GM12873 (cell line): ENCODE measurements around the gene RFC5.

Experiments used
- TF ChIP-seq, protein P1 (sequence below): IDR thresholded peaks from 2 replicates; pipeline ENCODE4 v1.5.1; 2012; ENCODE audit warnings: low read depth, mild to moderate bottlenecking, moderate library complexity, low read length, control low read depth; ENCODE audit not compliant: insufficient read depth; ENCODE audit errors: missing control alignments

The RFC5 gene

DNA sequence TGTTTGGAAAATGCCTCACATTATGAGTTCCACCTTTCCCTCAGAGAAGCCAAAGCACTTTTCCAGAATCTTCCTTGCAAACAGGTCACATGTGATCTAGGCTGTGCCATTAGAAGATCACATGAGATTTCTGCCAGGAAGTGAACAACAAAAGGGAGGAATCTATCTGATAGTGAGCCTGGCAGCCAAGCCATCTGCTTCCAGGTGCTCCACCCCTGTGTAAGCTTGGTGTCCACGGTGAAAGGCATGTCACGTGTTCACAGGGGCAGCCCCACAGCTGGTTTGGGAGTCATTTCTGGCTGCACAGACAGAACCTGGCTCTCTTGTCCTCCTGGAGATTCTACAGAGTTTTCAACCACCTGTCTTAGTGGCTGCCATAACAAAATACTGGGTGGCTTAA lies 44.2 kb upstream of the RFC5 start:
- TF ChIP-seq, protein P1, sequence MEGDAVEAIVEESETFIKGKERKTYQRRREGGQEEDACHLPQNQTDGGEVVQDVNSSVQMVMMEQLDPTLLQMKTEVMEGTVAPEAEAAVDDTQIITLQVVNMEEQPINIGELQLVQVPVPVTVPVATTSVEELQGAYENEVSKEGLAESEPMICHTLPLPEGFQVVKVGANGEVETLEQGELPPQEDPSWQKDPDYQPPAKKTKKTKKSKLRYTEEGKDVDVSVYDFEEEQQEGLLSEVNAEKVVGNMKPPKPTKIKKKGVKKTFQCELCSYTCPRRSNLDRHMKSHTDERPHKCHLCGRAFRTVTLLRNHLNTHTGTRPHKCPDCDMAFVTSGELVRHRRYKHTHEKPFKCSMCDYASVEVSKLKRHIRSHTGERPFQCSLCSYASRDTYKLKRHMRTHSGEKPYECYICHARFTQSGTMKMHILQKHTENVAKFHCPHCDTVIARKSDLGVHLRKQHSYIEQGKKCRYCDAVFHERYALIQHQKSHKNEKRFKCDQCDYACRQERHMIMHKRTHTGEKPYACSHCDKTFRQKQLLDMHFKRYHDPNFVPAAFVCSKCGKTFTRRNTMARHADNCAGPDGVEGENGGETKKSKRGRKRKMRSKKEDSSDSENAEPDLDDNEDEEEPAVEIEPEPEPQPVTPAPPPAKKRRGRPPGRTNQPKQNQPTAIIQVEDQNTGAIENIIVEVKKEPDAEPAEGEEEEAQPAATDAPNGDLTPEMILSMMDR: no peak

DNA sequence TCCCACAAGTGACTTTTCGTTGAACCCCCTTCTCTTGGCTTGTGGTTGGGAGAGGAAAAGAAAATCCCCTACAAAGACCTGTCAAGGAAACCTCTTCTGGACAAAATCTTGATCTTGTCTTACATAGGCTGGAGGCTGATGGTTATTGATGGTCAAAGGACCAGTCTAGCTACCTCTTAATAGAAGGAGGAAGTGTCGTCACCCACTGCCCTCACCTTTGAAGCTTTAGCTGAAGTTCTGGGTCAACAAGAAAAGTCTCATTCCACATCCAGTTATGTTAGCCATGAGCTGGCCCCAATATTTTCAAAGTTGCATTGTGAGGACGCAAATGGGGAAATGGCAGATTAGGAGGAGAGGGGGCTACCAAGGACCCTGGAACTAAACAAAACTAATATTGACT lies 41.5 kb upstream of the RFC5 start:
- TF ChIP-seq, protein P1: no peak

DNA sequence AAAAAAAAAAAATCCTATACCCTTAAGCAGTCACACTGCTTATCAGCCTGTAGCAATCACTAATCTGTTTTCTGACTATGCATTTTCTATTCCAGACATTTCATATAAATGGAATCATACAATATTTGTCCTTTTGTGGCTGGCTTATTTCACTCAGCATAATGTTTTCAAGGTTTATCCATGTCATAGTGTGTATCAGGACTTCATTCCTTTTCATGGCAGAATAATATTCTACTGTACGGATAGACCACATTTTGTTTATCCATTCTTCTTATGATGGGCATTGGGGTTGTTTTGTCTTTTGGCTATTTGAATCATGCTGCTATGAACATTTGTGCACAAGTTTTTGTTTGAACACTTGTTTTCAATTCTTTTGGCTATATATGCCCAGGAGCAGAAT lies 39.1 kb upstream of the RFC5 start:
- TF ChIP-seq, protein P1: no peak

DNA sequence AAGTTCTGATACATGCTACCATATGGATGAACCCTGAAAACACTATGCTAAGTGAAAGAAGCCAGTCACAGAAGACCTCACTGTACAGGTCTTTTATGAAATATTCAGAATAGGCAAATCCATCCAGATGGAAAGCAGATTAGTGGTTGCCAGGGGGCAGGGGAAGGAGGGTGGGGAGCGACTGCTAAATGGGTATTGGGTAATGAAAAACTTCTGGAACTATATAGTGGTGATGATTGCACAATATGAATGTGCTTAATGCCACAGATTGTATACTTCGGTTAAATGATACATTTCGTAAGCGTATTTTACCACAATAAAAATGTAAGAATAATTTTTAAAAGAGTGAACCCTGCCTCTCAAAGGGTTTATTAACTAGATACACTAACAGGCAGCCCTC lies 35.9 kb upstream of the RFC5 start:
- TF ChIP-seq, protein P1: no peak

DNA sequence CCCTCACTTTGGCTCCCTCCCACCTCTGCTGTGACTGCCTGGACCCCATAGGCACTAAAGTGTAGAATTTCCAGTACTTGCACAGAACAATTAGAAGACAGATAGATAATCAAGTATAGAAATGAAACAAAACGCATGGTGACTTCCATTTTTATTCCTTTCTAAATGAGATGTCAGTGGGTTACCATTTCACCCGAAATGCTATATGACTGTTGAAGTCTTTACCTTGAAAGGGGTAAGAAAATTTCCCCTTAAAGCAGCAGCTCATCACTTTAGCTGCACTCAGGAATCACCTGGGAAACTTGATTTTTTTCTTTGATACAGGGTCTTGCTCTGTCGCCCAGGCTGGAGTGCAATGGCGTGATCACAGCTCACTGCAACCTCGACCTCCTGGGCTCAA lies 35.2 kb upstream of the RFC5 start:
- TF ChIP-seq, protein P1: no peak

DNA sequence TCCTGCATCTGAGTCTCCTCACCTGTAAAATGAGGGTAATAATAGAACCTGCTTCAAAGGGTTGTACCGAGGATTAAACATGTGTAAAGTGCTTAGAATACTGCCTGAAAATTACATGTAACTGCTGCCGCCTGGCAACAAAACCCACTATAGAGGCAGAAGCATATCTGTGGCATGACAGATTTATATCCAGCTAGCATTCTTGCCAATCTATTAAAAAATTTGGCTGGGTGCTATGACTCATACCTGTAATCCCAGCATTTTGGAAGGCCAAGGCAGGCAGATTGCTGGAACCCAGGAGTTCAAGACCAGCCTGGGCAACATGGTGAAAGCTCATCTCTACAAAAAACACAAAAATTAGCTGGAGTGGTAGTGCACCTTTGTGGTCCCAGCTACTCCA lies 31.3 kb upstream of the RFC5 start:
- TF ChIP-seq, protein P1: no peak

DNA sequence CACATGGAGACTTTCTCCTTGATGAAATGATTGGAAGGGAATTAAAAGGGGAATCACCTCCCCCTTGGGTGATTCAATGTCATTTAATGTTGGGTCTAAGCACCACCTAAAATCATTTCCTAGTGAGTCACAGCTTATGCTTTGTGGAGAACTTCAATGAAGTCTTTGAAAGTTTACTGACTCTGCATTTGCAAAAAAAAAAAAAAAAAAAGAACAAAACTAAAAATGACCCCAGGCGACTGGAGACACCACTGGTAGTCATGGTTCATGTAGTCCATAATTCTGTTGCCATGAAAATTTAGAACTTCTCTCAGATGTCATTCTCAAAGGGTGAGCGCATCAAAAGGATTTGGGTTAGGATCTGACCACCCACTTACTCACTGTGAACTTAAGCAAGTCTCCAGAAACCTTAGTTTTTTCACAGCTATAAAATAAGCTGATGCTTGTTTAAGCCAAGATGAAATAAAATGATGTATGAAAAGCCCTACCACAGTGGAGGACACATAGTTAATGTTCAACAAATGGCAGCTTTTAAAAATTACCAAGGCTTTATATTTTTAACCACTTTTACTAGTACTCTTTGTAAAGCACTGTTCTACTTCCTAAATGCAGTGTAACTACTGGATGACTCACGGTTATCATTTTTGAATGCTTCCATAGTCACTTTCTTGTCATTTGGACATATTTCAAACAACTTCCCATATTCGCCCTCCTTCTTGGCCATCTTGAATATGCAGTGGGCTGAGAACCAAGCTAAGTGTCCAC lies 29.6 kb upstream of the RFC5 start:
- TF ChIP-seq, protein P1: no peak
